ENCODE measurements around the gene RRP1B. TPM values are rescaled to one million over a fixed set of nuclear protein-coding genes. Genes with fewer than 3 reads are reported as not detected.

RRP1B gene
- total RNA-seq, 1 experiment from 2014 or later = 55.9 TPM

GRCh38 chr21:43728154-43728466 is 68.8 kb downstream of the RRP1B start:
- DNase-seq (ENCODE audit: low read depth, low spot score) (no peak), ATAC-seq (peak; percentile 52)
- ChIA-PET CTCF (interaction anchor here (1.6 kb wide), 1 partner anchor 11 kb away, joined by 3 read pairs; no protein-coding TSS in a partner anchor), POLR2A (interaction anchor here (1.1 to 2.0 kb wide), 2 partner anchors 15 to 151 kb away, joined by 5 read pairs; no protein-coding TSS in a partner anchor), RAD21 (ENCODE audit: low non-redundant PET in 1 of 2, low total read pairs in 2 of 2, uncharacterized antibody in 2 of 2, unreplicated experiment in 2 of 2) (no interaction called here)
- BruUV-seq (replicated peaks) = no TSS peak
- H3K4me3 ChIP-seq (replicated peaks in 1 of 2; ENCODE audit: low read depth in 1 of 2, low read length in 2 of 2) = peak overlapping the region; percentile 44 to 57
- no peaks in the 10 kb centered on the region for H3K9me3 ChIP-seq (ENCODE audit: control insufficient read depth in 1 of 2, insufficient read depth in 1 of 2, low read depth in 1 of 2, low read length in 2 of 2)
- H2AFZ ChIP-seq (ENCODE audit: low read depth, low read length, poor library complexity, severe bottlenecking) = no peak overlapping the region
- H3K4me1 ChIP-seq (ENCODE audit: control insufficient read depth in 1 of 2, insufficient read depth in 2 of 2, low read length in 2 of 2) = peaks cover 47 to 59% of the 10 kb centered on the region in 2 experiments
- H4K20me1 ChIP-seq (ENCODE audit: insufficient read depth) = no peaks in the 10 kb centered on the region
- no peaks in the 10 kb centered on the region for H3K9me2 ChIP-seq (ENCODE audit: insufficient read depth)
- peaks cover 3 to 10% of the 10 kb centered on the region in 2 experiments; a peak in 1 of 4 replicates for H3K36me3 ChIP-seq (ENCODE audit: control insufficient read depth in 1 of 2, insufficient read depth in 2 of 2, low read length in 2 of 2)
- intact Hi-C loops (cut with micrococcal nuclease) = no loop called here
- H3K27ac ChIP-seq (ENCODE audit: low read depth, low read length) = peak overlapping the region; percentile 75
- no peaks in the 10 kb centered on the region for H3K27me3 ChIP-seq (ENCODE audit: insufficient read depth, low read length)
- H3K9ac ChIP-seq (ENCODE audit: low read length) = peak overlapping the region; percentile 58
- TF ChIP-seq SP1 (IDR thresholded peaks at IDR 0.05; ENCODE audit: low read depth) = no peak
- no peak for TF ChIP-seq ZBTB33 (IDR thresholded peaks at IDR 0.05; ENCODE audit: extremely low read depth, insufficient replicate concordance, low read length)
- no peak for TF ChIP-seq CEBPB (IDR thresholded peaks at IDR 0.05; ENCODE audit: low read depth)
- no peak for TF ChIP-seq SRF (IDR thresholded peaks at IDR 0.05; ENCODE audit: low read depth)
- TF ChIP-seq TCF7L2 (IDR thresholded peaks at IDR 0.05; ENCODE audit: borderline replicate concordance, extremely low read depth, insufficient read depth, insufficient read length) = no peak
- no peak for TF ChIP-seq EZH2phosphoT487 (IDR thresholded peaks at IDR 0.05; ENCODE audit: borderline replicate concordance)
- TF ChIP-seq ELF1 (IDR thresholded peaks at IDR 0.05; ENCODE audit: borderline replicate concordance, low read depth) = no peak
- TF ChIP-seq CTCF (IDR thresholded peaks at IDR 0.05 in 2 of 3, conservative IDR thresholded peaks at IDR 0.05 in 1 of 3; ENCODE audit: borderline replicate concordance in 1 of 3, insufficient read depth in 1 of 3, low read depth in 2 of 3, low read length in 2 of 3) = no peak
- TF ChIP-seq RAD21 (IDR thresholded peaks at IDR 0.05; ENCODE audit: low read depth) = no peak
- no peak for TF ChIP-seq REST (IDR thresholded peaks at IDR 0.05; ENCODE audit: low read depth)
- TF ChIP-seq ZNF274 (IDR thresholded peaks at IDR 0.05; ENCODE audit: low read depth, low read length) = no peak
- TF ChIP-seq ATF3 (IDR thresholded peaks at IDR 0.05) = no peak
- TF ChIP-seq JUND (IDR thresholded peaks at IDR 0.05) = no peak
- TF ChIP-seq POLR2AphosphoS5 (IDR thresholded peaks at IDR 0.05; ENCODE audit: low read depth, low read length) = no peak
- no peak for TF ChIP-seq FOSL1 (IDR thresholded peaks at IDR 0.05; ENCODE audit: low read depth)
- no peak for TF ChIP-seq POLR2A (IDR thresholded peaks at IDR 0.05; ENCODE audit: borderline replicate concordance, extremely low read depth, insufficient read depth, insufficient read length)
- peak overlapping the region; percentile 81 for H3K4me2 ChIP-seq (ENCODE audit: low read length)
- peaks cover 99% of the 10 kb centered on the region for H3K79me2 ChIP-seq (ENCODE audit: insufficient read depth, low read length)
